Measurements from ENCODE around the gene SLC6A8.

DNA sequence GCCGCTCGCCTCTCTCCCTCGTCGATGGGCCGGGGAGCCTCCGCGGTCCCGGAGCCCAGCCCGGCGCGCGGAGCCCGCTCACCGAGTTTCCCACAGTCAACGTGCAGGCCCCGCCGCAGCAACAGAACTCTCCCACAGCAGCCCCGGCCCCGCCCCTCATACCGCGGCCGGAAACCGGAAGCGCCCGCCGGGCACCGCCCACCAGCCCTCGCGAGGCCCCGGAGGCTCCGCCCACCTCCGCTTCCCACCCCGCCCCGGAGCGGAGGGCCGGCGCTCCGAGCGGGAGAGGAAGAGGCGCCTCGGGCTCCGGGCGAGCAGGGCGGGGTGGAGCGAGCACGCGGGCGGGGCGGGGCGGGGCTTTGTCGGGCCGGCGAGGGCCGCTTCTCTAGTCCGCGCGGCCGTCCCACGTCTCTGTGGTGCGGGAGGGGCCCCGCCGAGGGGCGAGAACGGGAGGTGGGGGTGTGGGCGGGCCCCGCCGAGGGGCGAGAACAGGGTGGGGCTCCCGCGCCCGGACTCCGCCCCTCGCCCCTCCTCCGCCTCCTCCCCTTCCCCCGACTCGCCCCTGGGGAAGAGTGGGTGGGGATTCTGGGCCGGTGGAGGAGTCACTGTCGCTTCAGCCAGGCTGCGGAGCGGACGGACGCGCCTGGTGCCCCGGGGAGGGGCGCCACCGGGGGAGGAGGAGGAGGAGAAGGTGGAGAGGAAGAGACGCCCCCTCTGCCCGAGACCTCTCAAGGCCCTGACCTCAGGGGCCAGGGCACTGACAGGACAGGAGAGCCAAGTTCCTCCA, 36.7 kb downstream of the SLC6A8 start, which contains the start of the genes ABCD1 and BCAP31:
- TF ChIP-seq, protein P1, sequence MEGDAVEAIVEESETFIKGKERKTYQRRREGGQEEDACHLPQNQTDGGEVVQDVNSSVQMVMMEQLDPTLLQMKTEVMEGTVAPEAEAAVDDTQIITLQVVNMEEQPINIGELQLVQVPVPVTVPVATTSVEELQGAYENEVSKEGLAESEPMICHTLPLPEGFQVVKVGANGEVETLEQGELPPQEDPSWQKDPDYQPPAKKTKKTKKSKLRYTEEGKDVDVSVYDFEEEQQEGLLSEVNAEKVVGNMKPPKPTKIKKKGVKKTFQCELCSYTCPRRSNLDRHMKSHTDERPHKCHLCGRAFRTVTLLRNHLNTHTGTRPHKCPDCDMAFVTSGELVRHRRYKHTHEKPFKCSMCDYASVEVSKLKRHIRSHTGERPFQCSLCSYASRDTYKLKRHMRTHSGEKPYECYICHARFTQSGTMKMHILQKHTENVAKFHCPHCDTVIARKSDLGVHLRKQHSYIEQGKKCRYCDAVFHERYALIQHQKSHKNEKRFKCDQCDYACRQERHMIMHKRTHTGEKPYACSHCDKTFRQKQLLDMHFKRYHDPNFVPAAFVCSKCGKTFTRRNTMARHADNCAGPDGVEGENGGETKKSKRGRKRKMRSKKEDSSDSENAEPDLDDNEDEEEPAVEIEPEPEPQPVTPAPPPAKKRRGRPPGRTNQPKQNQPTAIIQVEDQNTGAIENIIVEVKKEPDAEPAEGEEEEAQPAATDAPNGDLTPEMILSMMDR (IDR thresholded peaks at IDR 0.05; ENCODE audit: low read depth, low read length), result no peak
- TF ChIP-seq POLR2A (IDR thresholded peaks at IDR 0.05; ENCODE audit: extremely low read depth, insufficient read length) (peak; percentile 45), MYC (IDR thresholded peaks at IDR 0.05; ENCODE audit: low read depth, low read length) (peak; percentile 21; the same call in 1 of the 2 replicates)
- TF ChIP-seq, protein P2, sequence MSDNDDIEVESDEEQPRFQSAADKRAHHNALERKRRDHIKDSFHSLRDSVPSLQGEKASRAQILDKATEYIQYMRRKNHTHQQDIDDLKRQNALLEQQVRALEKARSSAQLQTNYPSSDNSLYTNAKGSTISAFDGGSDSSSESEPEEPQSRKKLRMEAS (IDR thresholded peaks at IDR 0.05; ENCODE audit: low read depth, low read length), result 0 out of 2 replicates have a peak, but pooled peaks have one; percentile 5
